Fibroblast of pulmonary artery (primary cell): Measurements from ENCODE around the gene AMPD1.

Experiments used
- DNase-seq: peaks from one replicate; pipeline ENCODE4 v3.0.0-alpha.2; 2010; ENCODE audit warnings: low read depth
- H3K4me3 ChIP-seq: replicated peaks from 2 replicates; pipeline ENCODE4 v1.5.1; 2011; ENCODE audit warnings: low read depth, mild to moderate bottlenecking, control low read depth, low read length, moderate library complexity
- TF ChIP-seq, protein P1 (sequence below): IDR thresholded peaks from 2 replicates; pipeline ENCODE4 v1.5.1; 2011; ENCODE audit warnings: mild to moderate bottlenecking, control low read depth, low read length, inconsistent platforms; ENCODE audit errors: missing control alignments

AMPD1 gene

DNA sequence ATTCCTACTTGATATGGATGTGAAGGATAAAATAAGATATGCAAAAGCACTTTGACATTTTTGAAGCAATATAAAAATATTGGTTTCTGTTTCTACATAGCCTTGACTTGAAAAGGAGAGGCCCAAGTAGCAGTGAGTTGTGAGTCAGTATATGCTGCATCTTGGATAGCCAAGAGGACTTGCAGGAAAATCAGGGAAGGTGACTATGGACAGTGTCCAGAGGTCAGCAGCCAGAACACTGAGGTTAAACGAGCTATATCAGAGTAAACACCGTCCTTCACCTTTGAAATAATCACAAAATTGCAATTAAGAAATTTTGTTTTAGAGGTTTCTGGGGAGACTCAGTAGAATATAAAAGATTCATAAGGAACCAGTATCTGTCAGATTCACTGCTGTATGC lies 6.6 kb upstream of the AMPD1 start:
- DNase-seq, result no peak
- TF ChIP-seq, protein P1, sequence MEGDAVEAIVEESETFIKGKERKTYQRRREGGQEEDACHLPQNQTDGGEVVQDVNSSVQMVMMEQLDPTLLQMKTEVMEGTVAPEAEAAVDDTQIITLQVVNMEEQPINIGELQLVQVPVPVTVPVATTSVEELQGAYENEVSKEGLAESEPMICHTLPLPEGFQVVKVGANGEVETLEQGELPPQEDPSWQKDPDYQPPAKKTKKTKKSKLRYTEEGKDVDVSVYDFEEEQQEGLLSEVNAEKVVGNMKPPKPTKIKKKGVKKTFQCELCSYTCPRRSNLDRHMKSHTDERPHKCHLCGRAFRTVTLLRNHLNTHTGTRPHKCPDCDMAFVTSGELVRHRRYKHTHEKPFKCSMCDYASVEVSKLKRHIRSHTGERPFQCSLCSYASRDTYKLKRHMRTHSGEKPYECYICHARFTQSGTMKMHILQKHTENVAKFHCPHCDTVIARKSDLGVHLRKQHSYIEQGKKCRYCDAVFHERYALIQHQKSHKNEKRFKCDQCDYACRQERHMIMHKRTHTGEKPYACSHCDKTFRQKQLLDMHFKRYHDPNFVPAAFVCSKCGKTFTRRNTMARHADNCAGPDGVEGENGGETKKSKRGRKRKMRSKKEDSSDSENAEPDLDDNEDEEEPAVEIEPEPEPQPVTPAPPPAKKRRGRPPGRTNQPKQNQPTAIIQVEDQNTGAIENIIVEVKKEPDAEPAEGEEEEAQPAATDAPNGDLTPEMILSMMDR, result no peak
- no peak overlapping the region for H3K4me3 ChIP-seq

DNA sequence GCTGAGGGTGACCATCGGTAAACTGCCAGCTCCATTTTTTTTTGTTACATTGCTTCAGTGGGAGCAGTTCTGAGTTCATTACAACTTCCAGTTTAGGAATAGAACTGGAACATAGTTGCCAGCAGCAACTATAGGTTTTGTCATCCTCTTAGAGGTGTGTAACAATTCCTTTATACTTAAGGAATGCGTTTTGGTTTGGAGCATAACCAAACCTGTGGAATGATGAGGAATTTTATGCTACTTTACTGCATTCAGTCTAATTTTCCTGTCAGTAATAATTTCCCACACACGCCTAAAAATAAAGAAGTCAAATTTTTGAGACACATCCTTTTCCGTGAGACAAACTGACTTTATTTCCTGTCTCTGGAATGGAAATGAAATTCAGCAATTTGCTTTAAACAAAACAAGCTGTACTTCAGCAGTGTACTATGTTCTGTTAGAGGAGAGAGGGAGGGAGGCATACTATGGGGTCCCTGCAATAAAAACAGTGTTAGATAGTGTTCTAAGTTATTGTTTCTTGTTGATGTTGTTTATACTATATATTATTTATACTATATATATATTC lies 4.8 kb upstream of the AMPD1 start:
- H3K4me3 ChIP-seq, result no peak overlapping the region
- TF ChIP-seq, protein P1, result no peak
- DNase-seq, result no peak

GRCh38 chr1:114696810-114697209 lies 1.5 kb upstream of the AMPD1 start:
- no peak overlapping the region for H3K4me3 ChIP-seq
- DNase-seq, result no peak
- TF ChIP-seq, protein P1, result no peak

GRCh38 chr1:114694540-114695310 lies 621 bp downstream of the AMPD1 start:
- DNase-seq, result no peak
- TF ChIP-seq, protein P1, result no peak
- H3K4me3 ChIP-seq, result no peak overlapping the region

GRCh38 chr1:114692947-114693346 lies 2.4 kb downstream of the AMPD1 start:
- TF ChIP-seq, protein P1, result no peak
- H3K4me3 ChIP-seq, result no peak overlapping the region
- DNase-seq, result no peak

DNA sequence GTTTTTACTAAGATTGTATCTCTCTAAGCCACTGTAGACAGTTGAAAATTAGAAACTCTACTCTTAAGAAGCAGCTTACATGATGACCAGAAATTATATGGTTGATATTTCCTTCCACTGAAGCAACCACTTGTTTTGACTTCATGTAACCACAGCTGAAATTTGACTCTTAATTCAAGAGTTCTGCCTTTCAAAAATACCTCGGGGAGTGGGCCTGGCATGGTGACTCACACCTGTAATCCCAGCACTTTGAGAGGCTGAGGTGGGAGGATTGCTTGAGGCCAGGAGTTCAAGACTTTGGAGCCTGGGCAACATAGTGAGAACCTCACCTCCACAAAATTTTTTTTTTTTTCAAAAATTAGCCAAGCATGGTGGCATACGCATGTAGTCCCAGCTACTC lies 4.3 kb downstream of the AMPD1 start:
- no peak for DNase-seq
- TF ChIP-seq, protein P1, result no peak
- no peak overlapping the region for H3K4me3 ChIP-seq

DNA sequence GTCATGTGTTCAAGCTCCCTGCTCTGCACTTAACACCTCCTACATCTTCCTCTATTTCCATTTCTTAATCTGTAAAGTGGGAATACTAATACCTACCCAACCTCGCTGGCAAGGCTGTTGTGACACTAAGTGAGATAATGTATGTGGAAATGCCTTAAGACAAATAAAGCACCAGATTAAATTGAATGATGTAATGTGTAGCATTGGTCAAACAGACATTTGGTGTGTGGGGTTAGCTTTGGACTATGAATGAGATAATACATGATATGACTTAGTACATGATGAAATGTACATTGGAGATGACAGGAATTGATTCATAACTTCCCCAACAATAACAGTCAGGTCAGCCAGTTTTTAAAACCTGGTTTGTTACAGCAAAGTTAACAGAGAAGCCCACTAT lies 5.2 kb downstream of the AMPD1 start:
- no peak overlapping the region for H3K4me3 ChIP-seq
- DNase-seq, result no peak
- TF ChIP-seq, protein P1, result no peak
